GM12864 (cell line): ENCODE measurements around the gene POLR1E.
"Not testable (repeated sequence)": the region's sequence is repeated elsewhere in the genome, so short reads cannot be mapped to it uniquely, and the experiment has no call there.

Source experiments
- DNase-seq: peaks from one replicate; pipeline ENCODE4 v3.0.0-alpha.2; 2011; ENCODE audit warnings: low read depth
- H3K4me3 ChIP-seq: 2 replicates; pipeline ENCODE4 v1.5.1; 2011; ENCODE audit warnings: mild to moderate bottlenecking, low read depth, low read length, control low read depth
- CTCF ChIP-seq: IDR thresholded peaks from 2 replicates; pipeline ENCODE4 v1.5.1; 2011; ENCODE audit warnings: low read depth, mild to moderate bottlenecking, moderate library complexity, low read length, control low read depth, inconsistent platforms; ENCODE audit errors: missing control alignments

Gene POLR1E

GRCh38 chr9:37512437-37512836 is 26.7 kb downstream of the POLR1E start:
- no peak for DNase-seq
- TF ChIP-seq CTCF: no peak
- no peak overlapping the region for H3K4me3 ChIP-seq

- H3K4me3 ChIP-seq, DNase-seq: not testable (repeated sequence)
These were observed 28.7 kb downstream of the POLR1E start for GRCh38 chr9:37514415-37514814.

GRCh38 chr9:37514999-37515398 is 29.3 kb downstream of the POLR1E start:
- H3K4me3 ChIP-seq: no peak overlapping the region
- DNase-seq: no peak
- TF ChIP-seq CTCF: no peak

GRCh38 chr9:37515620-37516258 is 30.0 kb downstream of the POLR1E start:
- H3K4me3 ChIP-seq: no peak overlapping the region
- no peak for DNase-seq
- no peak for TF ChIP-seq CTCF

- no peak overlapping the region for H3K4me3 ChIP-seq
- no peak for TF ChIP-seq CTCF
- DNase-seq: no peak
These were observed 32.2 kb downstream of the POLR1E start for GRCh38 chr9:37517923-37518322.

GRCh38 chr9:37520641-37521040 is 34.9 kb downstream of the POLR1E start:
- TF ChIP-seq CTCF: no peak
- no peak overlapping the region for H3K4me3 ChIP-seq
- no peak for DNase-seq

- no peak for TF ChIP-seq CTCF
- no peak overlapping the region for H3K4me3 ChIP-seq
- DNase-seq: no peak
These were observed 35.4 kb downstream of the POLR1E start for GRCh38 chr9:37521111-37521510.
